ENCODE data around the gene TPM2. TPM values are rescaled to one million over a fixed set of nuclear protein-coding genes. Genes with fewer than 3 reads are reported as not detected.

TPM2 gene
- polyA plus RNA-seq, 1 experiment = 1,535 TPM

DNA sequence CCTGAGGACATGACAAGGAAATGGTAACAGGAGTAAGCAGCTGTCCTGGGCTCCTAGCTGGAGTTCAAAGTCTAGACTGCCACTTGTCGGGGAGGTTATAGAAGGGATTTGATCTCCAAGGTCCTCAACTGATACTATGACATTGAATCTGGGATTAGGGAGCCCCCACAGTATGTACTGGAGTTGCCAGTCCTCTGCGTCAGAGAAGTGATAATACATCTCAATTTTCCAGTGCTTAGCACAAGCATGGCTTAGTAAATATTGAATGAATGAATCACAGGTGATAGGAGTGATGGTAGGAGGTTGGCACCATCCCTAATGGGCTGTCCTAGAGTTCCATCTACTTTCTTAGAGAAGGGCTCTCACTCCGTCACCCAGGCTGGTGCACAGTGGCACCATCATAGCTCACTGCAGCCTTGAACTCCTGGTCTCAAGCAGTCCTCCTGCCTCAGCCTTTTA is 6.2 kb upstream of the TPM2 start:
- Histone ChIP-seq H3K4me3 (ENCODE audit: low read depth, low read length) (no peak overlapping the region), H3K27me3 (ENCODE audit: control insufficient read depth, insufficient read depth, low read length) (no peaks in the 10 kb centered on the region), H3K9me3 (ENCODE audit: control insufficient read depth, insufficient read depth, low read length) (no peaks in the 10 kb centered on the region), H3K27ac (ENCODE audit: low read depth, low read length) (no peak overlapping the region)
- DNase-seq (ENCODE audit: low read depth, low spot score) = no peak
- POLR2A ChIA-PET = interaction anchor here (0.6 to 3.8 kb wide), 14 partner anchors 8 to 698 kb away, joined by 3 to 34 read pairs (median 6); partner anchors contain the start of genes ARHGEF39, CCDC107, CREB3 and RMRP
- TF ChIP-seq, protein P1, sequence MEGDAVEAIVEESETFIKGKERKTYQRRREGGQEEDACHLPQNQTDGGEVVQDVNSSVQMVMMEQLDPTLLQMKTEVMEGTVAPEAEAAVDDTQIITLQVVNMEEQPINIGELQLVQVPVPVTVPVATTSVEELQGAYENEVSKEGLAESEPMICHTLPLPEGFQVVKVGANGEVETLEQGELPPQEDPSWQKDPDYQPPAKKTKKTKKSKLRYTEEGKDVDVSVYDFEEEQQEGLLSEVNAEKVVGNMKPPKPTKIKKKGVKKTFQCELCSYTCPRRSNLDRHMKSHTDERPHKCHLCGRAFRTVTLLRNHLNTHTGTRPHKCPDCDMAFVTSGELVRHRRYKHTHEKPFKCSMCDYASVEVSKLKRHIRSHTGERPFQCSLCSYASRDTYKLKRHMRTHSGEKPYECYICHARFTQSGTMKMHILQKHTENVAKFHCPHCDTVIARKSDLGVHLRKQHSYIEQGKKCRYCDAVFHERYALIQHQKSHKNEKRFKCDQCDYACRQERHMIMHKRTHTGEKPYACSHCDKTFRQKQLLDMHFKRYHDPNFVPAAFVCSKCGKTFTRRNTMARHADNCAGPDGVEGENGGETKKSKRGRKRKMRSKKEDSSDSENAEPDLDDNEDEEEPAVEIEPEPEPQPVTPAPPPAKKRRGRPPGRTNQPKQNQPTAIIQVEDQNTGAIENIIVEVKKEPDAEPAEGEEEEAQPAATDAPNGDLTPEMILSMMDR (IDR thresholded peaks at IDR 0.05; ENCODE audit: low read depth, low read length) = no peak
- CTCF ChIA-PET = interaction anchor here (0.7 to 4.4 kb wide), 19 partner anchors 10 to 74 kb away, joined by 3 to 48 read pairs (median 10); partner anchors contain the start of genes ARHGEF39, CA9, CCDC107 and RMRP

DNA sequence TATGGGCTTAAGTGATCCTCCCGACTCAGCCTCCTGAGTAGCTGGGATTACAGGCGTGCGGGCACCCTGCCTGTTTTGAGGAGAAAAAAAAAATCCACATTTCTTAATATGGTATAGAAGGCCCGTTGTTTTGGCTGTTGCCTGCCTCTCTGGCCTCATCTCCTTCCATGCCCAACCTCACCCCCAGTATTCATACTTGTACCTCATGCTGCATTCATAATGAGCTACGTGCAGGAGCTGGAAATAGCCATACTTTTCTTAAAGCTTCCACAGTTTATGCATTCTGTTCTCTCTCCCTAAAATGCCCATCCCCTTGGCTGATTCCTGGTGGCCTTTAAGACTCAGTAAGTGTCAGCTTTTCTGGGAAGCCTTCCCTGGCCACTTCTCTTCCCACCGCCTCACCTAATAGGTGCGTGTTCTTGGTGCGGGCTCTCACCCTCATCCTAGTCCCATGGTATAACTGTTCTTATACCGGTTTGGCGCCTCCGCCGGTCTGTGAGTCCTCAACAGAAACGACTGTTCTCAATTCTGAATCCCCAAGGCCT is 2.1 kb upstream of the TPM2 start:
- CTCF ChIA-PET = interaction anchor here (2.8 kb wide), 1 partner anchor 31 kb away, joined by 10 read pairs; no protein-coding TSS in a partner anchor
- no peak for DNase-seq (ENCODE audit: low read depth, low spot score)
- Histone ChIP-seq H3K27me3 (ENCODE audit: control insufficient read depth, insufficient read depth, low read length) (no peaks in the 10 kb centered on the region), H3K27ac (ENCODE audit: low read depth, low read length) (peak overlapping the region; percentile 97), H3K9me3 (ENCODE audit: control insufficient read depth, insufficient read depth, low read length) (no peaks in the 10 kb centered on the region; the same call in 1 of the 2 replicates), H3K4me3 (ENCODE audit: low read depth, low read length) (peak overlapping the region; percentile 98; the same call in 1 of the 2 replicates)
- TF ChIP-seq, protein P1 (IDR thresholded peaks at IDR 0.05; ENCODE audit: low read depth, low read length) = no peak
- POLR2A ChIA-PET = interaction anchor here (0.7 to 9.1 kb wide), 10 partner anchors 12 to 40 kb away, joined by 3 to 101 read pairs (median 9); partner anchors contain the start of genes CCDC107, CREB3, RMRP and TLN1

DNA sequence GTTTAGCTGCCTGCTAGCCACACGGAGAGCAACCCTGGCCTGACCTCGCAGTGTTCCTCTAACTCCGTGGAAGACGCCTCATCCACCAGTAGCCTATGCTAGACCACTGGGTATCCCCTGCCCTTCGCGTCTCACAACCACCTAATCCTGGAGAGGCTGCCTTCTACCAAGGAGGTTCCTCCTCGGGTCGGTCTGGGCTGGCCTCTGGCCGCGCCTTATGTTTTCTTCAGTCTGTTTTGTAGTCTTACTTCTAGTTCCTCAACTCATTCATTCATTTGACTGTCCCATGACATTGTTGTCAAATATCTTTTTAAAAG is 1.6 kb upstream of the TPM2 start:
- TF ChIP-seq, protein P1 (IDR thresholded peaks at IDR 0.05; ENCODE audit: low read depth, low read length) = no peak
- Histone ChIP-seq H3K9me3 (ENCODE audit: control insufficient read depth, insufficient read depth, low read length) (no peaks in the 10 kb centered on the region; the same call in 1 of the 2 replicates), H3K27me3 (ENCODE audit: control insufficient read depth, insufficient read depth, low read length) (no peaks in the 10 kb centered on the region), H3K27ac (ENCODE audit: low read depth, low read length) (peak overlapping the region; percentile 97), H3K4me3 (ENCODE audit: low read depth, low read length) (peak overlapping the region; percentile 98)
- ChIA-PET CTCF (interaction anchor here (0.6 to 2.8 kb wide), 3 partner anchors 27 to 36 kb away, joined by 3 to 10 read pairs (median 4); partner anchors contain the start of gene ARHGEF39), POLR2A (interaction anchor here (0.7 to 9.1 kb wide), 14 partner anchors 11 to 499 kb away, joined by 3 to 101 read pairs (median 8); partner anchors contain the start of genes CA9, CCDC107, CREB3 and RMRP)
- DNase-seq (ENCODE audit: low read depth, low spot score) = no peak

DNA sequence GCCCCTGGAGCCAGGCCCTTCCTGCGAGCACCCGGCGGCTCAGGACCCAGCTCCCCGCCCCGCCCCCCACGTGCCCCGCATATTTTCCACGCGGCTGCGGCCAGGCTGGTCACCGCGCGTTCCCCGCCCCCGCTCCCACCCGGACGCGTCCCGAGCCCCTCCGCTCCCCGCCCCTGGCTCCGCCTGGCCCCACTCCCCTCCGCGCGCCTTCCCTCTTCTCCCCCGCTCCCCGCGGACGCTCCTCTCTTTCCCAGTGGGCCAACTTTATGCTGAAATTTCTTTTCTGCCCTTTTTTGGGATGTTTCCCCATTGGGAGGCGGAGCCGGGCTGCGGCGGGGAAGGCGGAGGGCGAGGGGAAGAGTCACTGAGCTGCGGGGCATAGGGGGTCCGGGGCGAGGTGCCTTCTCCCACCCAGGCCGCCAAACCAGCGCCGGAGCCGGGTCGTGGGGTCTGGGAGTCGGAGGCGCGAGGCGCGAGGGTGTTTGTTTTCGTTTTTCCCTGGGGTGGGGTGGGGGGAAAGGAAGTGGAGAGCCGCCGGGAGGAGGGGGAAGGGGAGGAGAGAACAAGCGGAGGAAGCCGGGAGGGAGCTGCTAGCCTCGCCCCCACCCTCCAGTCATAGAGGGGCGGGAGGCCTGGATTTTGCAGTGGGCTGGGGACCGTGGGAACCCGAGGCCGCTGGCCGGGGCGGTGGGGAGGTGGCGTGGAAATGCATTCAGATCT is 1.0 kb upstream of the TPM2 start:
- CTCF ChIA-PET = interaction anchor here (0.6 to 2.8 kb wide), 3 partner anchors 26 to 37 kb away, joined by 3 to 10 read pairs (median 4); partner anchors contain the start of gene ARHGEF39
- no peaks in the 10 kb centered on the region for H3K27me3 ChIP-seq (ENCODE audit: control insufficient read depth, insufficient read depth, low read length)
- peak overlapping the region; percentile 97 for H3K27ac ChIP-seq (ENCODE audit: low read depth, low read length)
- peak overlapping the region; percentile 98 for H3K4me3 ChIP-seq (ENCODE audit: low read depth, low read length)
- TF ChIP-seq, protein P1 (IDR thresholded peaks at IDR 0.05; ENCODE audit: low read depth, low read length) = no peak
- H3K9me3 ChIP-seq (ENCODE audit: control insufficient read depth, insufficient read depth, low read length) = no peaks in the 10 kb centered on the region; the same call in 1 of the 2 replicates
- DNase-seq (ENCODE audit: low read depth, low spot score) = no peak
- POLR2A ChIA-PET = interaction anchor here (0.7 to 9.1 kb wide), 19 partner anchors 10 to 500 kb away, joined by 3 to 101 read pairs (median 6); partner anchors contain the start of genes CA9, CCDC107, CREB3 and GBA2
